SJCRH30 (cell line): Measurements from ENCODE around the gene TENT5C. TPM values are rescaled to one million over a fixed set of nuclear protein-coding genes. Genes with fewer than 3 reads are reported as not detected.

Source experiments
- DNase-seq, 2 experiments: peaks; one replicate each; pipeline ENCODE4 v3.0.0-alpha.2; 2015 to 2020
- H3K27ac ChIP-seq: fragments of 250-450 bp; sonication (Bioruptor Pico); 2 replicates; pipeline ENCODE4 v1.5.1; 2020; ENCODE audit warnings: mild to moderate bottlenecking, moderate library complexity
- H3K27me3 ChIP-seq: fragments of 250-450 bp; sonication (Bioruptor Pico); 2 replicates; pipeline ENCODE4 v1.5.1; 2020; ENCODE audit warnings: mild to moderate bottlenecking, moderate library complexity
- H3K36me3 ChIP-seq: fragments of 250-450 bp; sonication (Bioruptor Pico); 2 replicates; pipeline ENCODE4 v1.5.1; 2020; ENCODE audit warnings: mild to moderate bottlenecking, moderate library complexity
- H3K4me1 ChIP-seq: fragments of 250-450 bp; sonication (Bioruptor Pico); 2 replicates; pipeline ENCODE4 v1.5.1; 2020; ENCODE audit warnings: mild to moderate bottlenecking, moderate library complexity
- H3K4me3 ChIP-seq: fragments of 250-450 bp; sonication (Bioruptor Pico); 2 replicates; pipeline ENCODE4 v1.5.1; 2020; ENCODE audit warnings: mild to moderate bottlenecking, moderate library complexity
- H3K9me3 ChIP-seq: fragments of 250-450 bp; sonication (Bioruptor Pico); replicated peaks from 2 replicates; pipeline ENCODE4 v1.5.1; 2020; ENCODE audit warnings: mild to moderate bottlenecking, moderate library complexity
- total RNA-seq: library from RNA; depleted of rRNA; stranded (reverse); fragments of >200 nt; shearing (Covaris generic); gene quantifications from 2 replicates; pipeline ENCODE4 v1.2.3, GENCODE V29; 2014

Gene TENT5C
- total RNA-seq, 1 experiment from 2014 or later: 0.79 TPM

GRCh38 chr1:117623698-117624097 lies 17.9 kb downstream of the TENT5C start:
- DNase-seq: no peak
- Histone ChIP-seq H3K27ac (no peak overlapping the region), H3K4me1 (0 out of 2 replicates have a peak, but pooled peaks cover 3% of the 10 kb centered on the region), H3K9me3 (no peaks in the 10 kb centered on the region; the same call in 1 of the 2 replicates), H3K4me3 (no peak overlapping the region), H3K27me3 (no peaks in the 10 kb centered on the region), H3K36me3 (no peaks in the 10 kb centered on the region)

- no peaks in the 10 kb centered on the region; the same call in 1 of the 2 replicates for H3K9me3 ChIP-seq
- H3K4me1 ChIP-seq: no peaks in the 10 kb centered on the region
- no peaks in the 10 kb centered on the region for H3K36me3 ChIP-seq
- no peak overlapping the region for H3K4me3 ChIP-seq
- no peak overlapping the region for H3K27ac ChIP-seq
- H3K27me3 ChIP-seq: no peaks in the 10 kb centered on the region
- no peak for DNase-seq
Observed at GRCh38 chr1:117627546-117628130, 21.8 kb downstream of the TENT5C start.

GRCh38 chr1:117628343-117628742 lies 22.5 kb downstream of the TENT5C start:
- no peaks in the 10 kb centered on the region for H3K27me3 ChIP-seq
- H3K9me3 ChIP-seq: no peaks in the 10 kb centered on the region; the same call in 1 of the 2 replicates
- H3K4me3 ChIP-seq: no peak overlapping the region
- DNase-seq: no peak
- H3K36me3 ChIP-seq: no peaks in the 10 kb centered on the region
- no peak overlapping the region for H3K27ac ChIP-seq
- no peaks in the 10 kb centered on the region for H3K4me1 ChIP-seq

GRCh38 chr1:117629625-117630422 lies 24.0 kb downstream of the TENT5C start:
- H3K4me3 ChIP-seq: no peak overlapping the region
- no peaks in the 10 kb centered on the region for H3K4me1 ChIP-seq
- H3K9me3 ChIP-seq: no peaks in the 10 kb centered on the region; the same call in 1 of the 2 replicates
- H3K36me3 ChIP-seq: no peaks in the 10 kb centered on the region
- no peaks in the 10 kb centered on the region for H3K27me3 ChIP-seq
- DNase-seq: no peak
- H3K27ac ChIP-seq: no peak overlapping the region

- H3K36me3 ChIP-seq: no peaks in the 10 kb centered on the region
- H3K9me3 ChIP-seq: no peaks in the 10 kb centered on the region; the same call in 1 of the 2 replicates
- H3K4me3 ChIP-seq: no peak overlapping the region
- H3K4me1 ChIP-seq: no peaks in the 10 kb centered on the region
- H3K27ac ChIP-seq: no peak overlapping the region
- no peak for DNase-seq
- H3K27me3 ChIP-seq: no peaks in the 10 kb centered on the region
Observed at GRCh38 chr1:117630423-117630998, 24.7 kb downstream of the TENT5C start.

DNA sequence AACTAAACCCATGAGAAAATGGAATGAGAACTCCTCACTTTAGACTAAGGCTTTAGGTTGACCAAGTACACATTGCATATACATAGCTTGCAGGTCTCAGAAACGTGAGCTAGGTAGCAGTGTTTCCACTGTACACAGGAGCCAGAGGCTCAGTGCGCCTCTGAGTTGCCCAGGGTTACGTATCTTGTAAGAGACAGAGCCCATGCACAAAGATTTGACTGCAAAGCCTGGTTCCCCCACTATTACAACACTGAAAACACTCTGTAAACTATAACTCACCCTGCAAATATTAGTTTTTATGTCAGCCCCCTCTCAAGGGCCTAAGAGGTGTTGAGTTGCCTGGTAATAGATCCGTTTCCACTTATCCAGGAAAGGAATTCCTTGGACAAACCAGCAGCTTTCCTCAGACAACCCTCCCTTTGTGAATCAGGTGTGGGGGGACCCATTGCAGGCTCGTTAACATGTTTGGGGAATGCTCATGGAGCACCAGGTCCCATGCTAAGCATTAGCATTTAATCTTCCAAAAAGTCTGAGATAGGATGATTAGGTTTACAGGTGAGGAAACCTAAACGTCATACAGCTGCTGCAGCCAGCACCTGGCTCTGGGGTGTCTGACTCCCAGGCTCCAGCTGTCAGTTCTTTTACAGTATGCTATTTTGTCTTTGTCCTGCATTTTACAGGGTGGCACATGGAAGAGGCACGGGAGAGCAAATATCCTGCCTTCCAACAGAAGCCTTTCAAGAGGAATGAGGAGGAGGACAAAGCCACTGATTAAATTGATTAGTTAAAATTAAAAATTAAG lies 25.7 kb downstream of the TENT5C start:
- no peak for DNase-seq
- H3K9me3 ChIP-seq: no peaks in the 10 kb centered on the region; the same call in 1 of the 2 replicates
- no peak overlapping the region for H3K4me3 ChIP-seq
- H3K27ac ChIP-seq: no peak overlapping the region
- H3K27me3 ChIP-seq: no peaks in the 10 kb centered on the region
- H3K36me3 ChIP-seq: no peaks in the 10 kb centered on the region
- H3K4me1 ChIP-seq: no peaks in the 10 kb centered on the region

DNA sequence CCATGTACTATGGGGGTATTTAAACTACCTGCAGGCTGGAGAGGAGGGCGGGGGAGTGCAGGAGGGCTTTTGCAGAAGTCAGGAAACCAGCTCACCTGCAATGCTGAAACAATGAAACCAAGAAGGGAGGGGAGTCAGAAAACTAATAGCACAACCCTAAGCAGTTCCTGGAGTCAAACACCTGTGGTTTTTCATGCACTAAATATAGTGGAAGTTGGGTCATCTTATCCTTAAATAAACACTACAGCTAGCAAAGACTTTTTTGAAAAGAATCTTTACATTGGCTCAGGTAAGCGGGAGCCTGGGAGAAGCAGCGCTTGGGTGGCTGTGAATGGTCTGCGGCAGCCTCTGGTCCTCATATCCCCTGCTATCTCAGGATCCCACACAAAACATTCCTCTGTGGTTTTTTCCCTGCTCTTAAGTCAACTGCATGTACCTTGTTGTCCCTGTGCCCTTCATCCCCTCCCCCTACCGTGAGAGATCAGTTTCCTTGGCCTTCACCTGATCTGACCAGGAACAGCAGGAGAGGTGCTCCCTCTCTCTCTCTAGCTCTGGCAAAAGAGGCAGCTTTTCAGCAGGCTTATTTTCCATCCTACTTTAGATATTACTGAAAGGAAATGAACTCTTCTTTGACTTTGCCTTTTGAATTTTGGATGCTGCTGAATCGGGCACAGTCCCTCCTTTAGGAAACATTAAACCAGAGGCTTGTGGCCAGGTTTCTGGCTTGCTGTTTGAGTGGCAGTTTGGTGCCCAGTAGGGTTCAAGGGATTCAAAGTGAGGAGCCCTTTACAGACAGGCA lies 26.6 kb downstream of the TENT5C start:
- no peaks in the 10 kb centered on the region; the same call in 1 of the 2 replicates for H3K9me3 ChIP-seq
- no peaks in the 10 kb centered on the region for H3K27me3 ChIP-seq

DNA sequence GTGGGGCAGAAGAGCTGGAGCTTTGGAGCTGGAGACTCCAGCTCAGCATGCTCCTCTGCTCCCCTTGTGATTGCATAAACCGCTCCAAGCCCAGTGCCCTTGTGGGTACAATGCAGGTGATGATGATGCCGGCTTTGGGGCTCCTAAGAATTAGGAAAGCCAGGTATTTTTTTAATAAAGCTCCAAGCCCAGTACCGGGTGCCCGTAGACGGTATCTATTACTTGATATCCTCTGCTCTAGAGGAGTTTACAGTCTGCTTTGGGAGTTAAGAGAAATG lies 27.2 kb downstream of the TENT5C start:
- H3K4me3 ChIP-seq: no peak overlapping the region
- H3K27me3 ChIP-seq: no peaks in the 10 kb centered on the region
- H3K9me3 ChIP-seq: no peaks in the 10 kb centered on the region; the same call in 1 of the 2 replicates
- no peaks in the 10 kb centered on the region for H3K36me3 ChIP-seq
- H3K4me1 ChIP-seq: no peaks in the 10 kb centered on the region
- no peak overlapping the region for H3K27ac ChIP-seq
- DNase-seq: no peak

More for the DNA sequence above, 26.6 kb downstream of the TENT5C start:
- H3K4me1 ChIP-seq: no peaks in the 10 kb centered on the region
- H3K36me3 ChIP-seq: no peaks in the 10 kb centered on the region
- H3K27ac ChIP-seq: no peak overlapping the region
- H3K4me3 ChIP-seq: no peak overlapping the region
- no peak for DNase-seq

GRCh38 chr1:117633423-117633822 lies 27.6 kb downstream of the TENT5C start:
- Histone ChIP-seq H3K4me1 (no peaks in the 10 kb centered on the region), H3K9me3 (no peaks in the 10 kb centered on the region), H3K27ac (no peak overlapping the region), H3K36me3 (no peaks in the 10 kb centered on the region), H3K4me3 (no peak overlapping the region), H3K27me3 (no peaks in the 10 kb centered on the region)
- DNase-seq: no peak

GRCh38 chr1:117633936-117634335 lies 28.1 kb downstream of the TENT5C start:
- no peaks in the 10 kb centered on the region for H3K4me1 ChIP-seq
- H3K27me3 ChIP-seq: no peaks in the 10 kb centered on the region
- H3K4me3 ChIP-seq: no peak overlapping the region
- DNase-seq: no peak
- no peaks in the 10 kb centered on the region for H3K36me3 ChIP-seq
- H3K9me3 ChIP-seq: no peaks in the 10 kb centered on the region
- H3K27ac ChIP-seq: no peak overlapping the region

DNA sequence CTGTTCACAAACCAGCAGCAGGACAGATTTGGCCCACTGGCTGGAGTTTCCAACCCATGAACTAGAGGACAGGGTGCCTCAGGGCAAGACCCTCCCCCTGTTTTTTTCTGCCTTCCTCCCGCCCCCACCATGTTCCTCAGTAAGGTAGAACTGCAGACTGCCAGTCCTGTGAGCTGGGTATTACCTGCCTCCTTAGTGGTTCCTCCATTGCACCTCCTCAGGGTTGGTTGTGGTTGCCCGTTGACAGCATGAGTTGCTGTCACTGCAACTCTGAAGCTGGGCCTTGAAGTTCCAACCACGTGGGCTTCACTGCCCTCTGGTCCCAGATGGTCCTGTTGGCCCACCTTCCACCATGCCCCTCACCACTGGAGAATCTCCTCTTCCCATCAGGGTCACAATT lies 28.8 kb downstream of the TENT5C start:
- H3K27me3 ChIP-seq: no peaks in the 10 kb centered on the region
- no peak for DNase-seq
- no peak overlapping the region for H3K27ac ChIP-seq
- H3K4me3 ChIP-seq: no peak overlapping the region
- H3K9me3 ChIP-seq: no peaks in the 10 kb centered on the region
- no peaks in the 10 kb centered on the region for H3K4me1 ChIP-seq
- no peaks in the 10 kb centered on the region for H3K36me3 ChIP-seq

- no peaks in the 10 kb centered on the region for H3K9me3 ChIP-seq
- DNase-seq: no peak
- no peak overlapping the region for H3K27ac ChIP-seq
- H3K4me3 ChIP-seq: no peak overlapping the region
- no peaks in the 10 kb centered on the region for H3K36me3 ChIP-seq
- no peaks in the 10 kb centered on the region for H3K4me1 ChIP-seq
- no peaks in the 10 kb centered on the region for H3K27me3 ChIP-seq
Observed at GRCh38 chr1:117635805-117636204, 30.0 kb downstream of the TENT5C start.

GRCh38 chr1:117636637-117637425 lies 31.0 kb downstream of the TENT5C start:
- H3K4me3 ChIP-seq: no peak overlapping the region
- DNase-seq: no peak
- no peaks in the 10 kb centered on the region for H3K9me3 ChIP-seq
- no peak overlapping the region for H3K27ac ChIP-seq
- H3K36me3 ChIP-seq: no peaks in the 10 kb centered on the region
- H3K27me3 ChIP-seq: no peaks in the 10 kb centered on the region
- no peaks in the 10 kb centered on the region for H3K4me1 ChIP-seq

- Histone ChIP-seq H3K4me1 (no peaks in the 10 kb centered on the region), H3K4me3 (no peak overlapping the region), H3K27ac (no peak overlapping the region), H3K27me3 (no peaks in the 10 kb centered on the region), H3K9me3 (no peaks in the 10 kb centered on the region), H3K36me3 (no peaks in the 10 kb centered on the region)
- DNase-seq: no peak
Observed at GRCh38 chr1:117638141-117638540, 32.3 kb downstream of the TENT5C start.
